H1 (cell line): ENCODE measurements around the gene OSBP2. TPM values are rescaled to one million over a fixed set of nuclear protein-coding genes. Genes with fewer than 3 reads are reported as not detected.
A peak's percentile ranks its signal among the peaks of the same experiment; 100 is the strongest.

Experiments used
- CTCF ChIA-PET: fragments of 300-600 bp; sonication (Branson Sonifier 250); formaldehyde crosslinking; loops from one replicate; lab custom pipeline; 2021; ENCODE audit not compliant: partially characterized antibody; lab: Charles Lee
- POLR2A ChIA-PET: fragments of 300-600 bp; sonication (Branson Sonifier 250); formaldehyde crosslinking; loops from one replicate; lab custom pipeline; 2021; ENCODE audit warnings: inconsistent platforms; ENCODE audit not compliant: partially characterized antibody; lab: Charles Lee
- DNase-seq, 2 experiments: peaks; one replicate each; pipeline versions ENCODE4 v3.0.0 to v3.0.0-alpha.2; 2010 to 2022; ENCODE audit warnings: low spot score in 2 of 2, low read depth in 1 of 2, mixed read lengths in 1 of 2
- FAIRE-seq: peaks from 2 replicates; lab custom pipeline; 2011; peaks lifted over from hg19 to GRCh38; lab: Jason Lieb, UNC
- H2AFZ ChIP-seq: 2 replicates; pipeline ENCODE4 v1.8.1; 2012; ENCODE audit warnings: low read length, inconsistent platforms
- H2AK5ac ChIP-seq: 2 replicates; pipeline ENCODE4 v1.6.1; 2013; ENCODE audit warnings: low read depth, low read length
- H2BK120ac ChIP-seq: replicated peaks from 2 replicates; pipeline ENCODE3; 2013; ENCODE audit warnings: low read depth, low read length, inconsistent platforms
- H2BK12ac ChIP-seq: 2 replicates; pipeline ENCODE4 v1.6.1; 2013; ENCODE audit warnings: low read depth, low read length
- H2BK15ac ChIP-seq: 2 replicates; pipeline ENCODE4 v1.6.1; 2013; ENCODE audit warnings: low read length
- H2BK20ac ChIP-seq: 2 replicates; pipeline ENCODE4 v1.6.1; 2013; ENCODE audit warnings: low read length
- H2BK5ac ChIP-seq: 2 replicates; pipeline ENCODE4 v1.6.1; 2013; ENCODE audit warnings: low read depth, low read length
- H3K14ac ChIP-seq: 2 replicates; pipeline ENCODE4 v1.6.1; 2013; ENCODE audit warnings: inconsistent platforms; ENCODE audit not compliant: insufficient read length
- H3K18ac ChIP-seq: 2 replicates; pipeline ENCODE4 v1.6.1; 2013; ENCODE audit warnings: low read length; ENCODE audit errors: extremely low read depth
- H3K23ac ChIP-seq: 2 replicates; pipeline ENCODE4 v1.6.1; 2013; ENCODE audit warnings: inconsistent platforms; ENCODE audit not compliant: insufficient read length
- H3K23me2 ChIP-seq: 2 replicates; pipeline ENCODE4 v1.6.1; 2013; ENCODE audit warnings: low read depth, low read length
- H3K27ac ChIP-seq: 2 replicates; pipeline ENCODE4 v1.6.1; 2011; ENCODE audit warnings: low read depth, low read length, inconsistent platforms
- H3K27me3 ChIP-seq, 4 experiments: replicated peaks in 1 of 4; 1 replicate in 1 of 4; 2 replicates in 3 of 4; pipeline versions ENCODE4 v1.6.1 to v1.8.1; 2011 to 2013; ENCODE audit warnings: low read length in 3 of 4, mild to moderate bottlenecking in 3 of 4, inconsistent platforms in 2 of 4, mixed read lengths in 2 of 4, moderate library complexity in 1 of 4; ENCODE audit not compliant: control insufficient read depth in 3 of 4, insufficient read depth in 3 of 4; ENCODE audit errors: extremely low read depth in 1 of 4
- H3K36me3 ChIP-seq, 4 experiments: 2 replicates each; pipeline versions ENCODE4 v1.6.1 to v1.8.1; 2011 to 2013; ENCODE audit warnings: mild to moderate bottlenecking in 4 of 4, low read length in 3 of 4, moderate library complexity in 2 of 4, control low read depth in 1 of 4, inconsistent platforms in 1 of 4; ENCODE audit not compliant: insufficient read depth in 4 of 4, control insufficient read depth in 2 of 4
- H3K4ac ChIP-seq: replicated peaks from 2 replicates; pipeline ENCODE3; 2013; ENCODE audit warnings: low read length, low read depth, mixed read lengths, inconsistent platforms; ENCODE audit not compliant: insufficient read length
- H3K4me1 ChIP-seq, 4 experiments: replicated peaks in 1 of 4; 1 replicate in 1 of 4; 2 replicates in 3 of 4; pipeline versions ENCODE4 v1.6.1 to v1.8.1; 2011 to 2013; ENCODE audit warnings: low read length in 3 of 4, inconsistent platforms in 2 of 4, mixed read lengths in 1 of 4; ENCODE audit not compliant: insufficient read depth in 4 of 4, control insufficient read depth in 3 of 4
- H3K4me2 ChIP-seq, 2 experiments: 2 replicates each; pipeline versions ENCODE4 v1.6.1 to v1.8.1; 2011 to 2013; ENCODE audit warnings: low read depth in 2 of 2, low read length in 2 of 2, control low read depth in 1 of 2, inconsistent platforms in 1 of 2, mild to moderate bottlenecking in 1 of 2; ENCODE audit not compliant: insufficient read depth in 1 of 2
- H3K4me3 ChIP-seq, 4 experiments: fragments of 200-600, 300-600 bp in 1 of 4; sonication (generic), shearing (Covaris generic), sonication (Bioruptor Twin) in 1 of 4; 2 replicates each; pipeline versions ENCODE4 v1.5.1 to v1.8.1; 2011 to 2016; ENCODE audit warnings: low read length in 4 of 4, low read depth in 3 of 4, control low read depth in 2 of 4, inconsistent platforms in 2 of 4, mild to moderate bottlenecking in 2 of 4, mixed read lengths in 1 of 4, moderate library complexity in 1 of 4; ENCODE audit not compliant: insufficient read depth in 2 of 4; ENCODE audit errors: extremely low read depth in 1 of 4
- H3K56ac ChIP-seq: replicated peaks from 2 replicates; pipeline ENCODE3; 2013; ENCODE audit warnings: low read depth, mild to moderate bottlenecking, mixed read lengths, low read length, inconsistent platforms; ENCODE audit not compliant: insufficient read length
- H3K79me1 ChIP-seq: 2 replicates; pipeline ENCODE4 v1.6.1; 2013; ENCODE audit warnings: low read depth, low read length, control low read depth
- H3K79me2 ChIP-seq, 2 experiments: 2 replicates each; pipeline versions ENCODE4 v1.6.1 to v1.8.1; 2012 to 2013; ENCODE audit warnings: low read length in 2 of 2, mild to moderate bottlenecking in 2 of 2, inconsistent platforms in 1 of 2; ENCODE audit not compliant: insufficient read depth in 2 of 2, control insufficient read depth in 1 of 2
- H3K9ac ChIP-seq, 4 experiments: replicated peaks in 1 of 4; 1 replicate in 1 of 4; 2 replicates in 3 of 4; pipeline versions ENCODE4 v1.6.1 to v1.8.1; 2011 to 2013; ENCODE audit warnings: low read depth in 3 of 4, low read length in 3 of 4, control low read depth in 2 of 4, mild to moderate bottlenecking in 2 of 4, moderate library complexity in 2 of 4, inconsistent platforms in 1 of 4; ENCODE audit errors: extremely low read depth in 1 of 4
- H3K9me3 ChIP-seq, 2 experiments: 2 replicates each; pipeline versions ENCODE4 v1.6.1 to v1.8.1; 2012 to 2013; ENCODE audit warnings: mild to moderate bottlenecking in 2 of 2, moderate library complexity in 2 of 2, control low read depth in 1 of 2, inconsistent platforms in 1 of 2, low read depth in 1 of 2, low read length in 1 of 2, mixed read lengths in 1 of 2; ENCODE audit not compliant: insufficient read depth in 2 of 2
- H4K20me1 ChIP-seq, 2 experiments: replicated peaks in 1 of 2; 2 replicates each; pipeline versions ENCODE3 to v1.8.1; 2011 to 2013; ENCODE audit warnings: inconsistent platforms in 2 of 2, low read length in 2 of 2, mild to moderate bottlenecking in 1 of 2; ENCODE audit not compliant: insufficient read depth in 2 of 2, control insufficient read depth in 1 of 2
- H4K5ac ChIP-seq: 2 replicates; pipeline ENCODE4 v1.6.1; 2013; ENCODE audit warnings: low read length, low read depth, mixed read lengths, inconsistent platforms; ENCODE audit not compliant: insufficient read length
- H4K8ac ChIP-seq: 2 replicates; pipeline ENCODE4 v1.8.0; 2013; ENCODE audit warnings: mild to moderate bottlenecking, moderate library complexity, low read length, inconsistent platforms; ENCODE audit not compliant: insufficient read depth; ENCODE audit errors: extremely low read depth
- H4K91ac ChIP-seq: replicated peaks from 2 replicates; pipeline ENCODE3; 2013; ENCODE audit warnings: low read length, mixed read lengths, inconsistent platforms; ENCODE audit not compliant: insufficient read length
- SP2 ChIP-seq: IDR thresholded peaks from 2 replicates; pipeline ENCODE4 v1.6.1; 2012; ENCODE audit warnings: mild to moderate bottlenecking, low read length, inconsistent platforms
- TEAD4 ChIP-seq: IDR thresholded peaks from 2 replicates; pipeline ENCODE4 v1.6.1; 2012; ENCODE audit warnings: low read depth, low read length, inconsistent platforms, mixed read lengths
- WGBS, 2 experiments: shearing (Covaris generic) in 1 of 2; methylation state at CpG; one replicate each; pipeline versions ENCODE4 v1.1.6 to v1.1.7; 2013 to 2015; ENCODE audit warnings: low lambda C conversion rate in 2 of 2, mixed read lengths in 2 of 2, inconsistent platforms in 1 of 2, low coverage in 1 of 2, missing lambda C conversion rate in 1 of 2; ENCODE audit not compliant: insufficient replicate concordance in 2 of 2, insufficient coverage in 1 of 2, insufficient read length in 1 of 2; ENCODE audit errors: extremely low coverage in 1 of 2, missing lambda C conversion rate in 1 of 2; 5-methylcytosine and 5-hydroxymethylcytosine counted together
- polyA plus RNA-seq, 7 experiments: library from polyadenylated mRNA; depleted of rRNA in 3 of 7; stranded (reverse) in 5 of 7; unstranded in 2 of 7; fragments of >200 nt in 5 of 7; fragments of 200-250 nt in 2 of 7; gene quantifications; 1 replicate in 5 of 7; 2 replicates in 1 of 7; 4 replicates in 1 of 7; pipeline versions ENCODE4 v1.2.1 to v1.2.3, GENCODE V29; 2011 to 2013; ENCODE audit warnings: missing spikeins in 2 of 7, mixed read lengths in 2 of 7
- total RNA-seq: library from RNA; stranded (reverse); fragmentation: NEBNext Ultra II Directional; extraction: Animal tissue kit (Norgen Biotek cat#: 25700); gene quantifications from 2 replicates; pipeline ENCODE4 v1.2.1, GENCODE V29; 2021

Gene OSBP2
- total and polyA plus RNA-seq, 2 of the 8 experiments (the other 6 are each of a cell fraction or from before 2014, with no cell fraction given), result 3.4 to 3.7 TPM

DNA sequence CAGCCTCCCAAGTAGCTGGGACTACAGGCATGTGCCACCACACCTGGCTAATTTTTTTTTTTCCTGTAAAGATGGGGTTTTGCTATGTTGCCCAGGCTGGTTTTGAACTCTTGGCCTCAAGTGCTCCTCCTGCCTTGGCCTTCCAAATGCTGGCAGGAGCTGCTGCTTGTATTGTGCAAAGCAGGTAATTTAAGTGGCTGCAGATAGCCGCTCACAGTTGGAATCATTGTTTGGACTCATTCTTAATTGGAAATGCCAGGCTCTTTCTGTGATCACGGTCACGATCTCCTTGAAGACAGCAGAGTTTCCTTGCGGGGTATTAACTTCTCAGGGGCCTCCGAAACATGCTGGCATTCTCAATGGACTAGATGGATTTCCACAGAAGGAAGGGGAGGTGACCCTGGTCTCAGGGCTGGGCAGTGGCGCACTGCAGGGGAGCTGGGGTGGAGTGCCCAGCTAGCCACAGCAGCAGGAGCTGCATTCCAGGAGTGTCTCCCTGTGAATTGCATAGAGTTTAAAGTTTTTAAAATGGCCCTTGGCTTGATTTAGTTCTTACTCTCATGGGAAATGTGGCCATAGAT lies 137.8 kb downstream of the OSBP2 start:
- Histone ChIP-seq H3K79me2 (no peaks in the 10 kb centered on the region), H3K4ac (no peak overlapping the region), H3K4me3 (no peak overlapping the region), H3K14ac (no peak overlapping the region), H3K79me1 (no peaks in the 10 kb centered on the region), H3K4me2 (no peak overlapping the region), H4K20me1 (peaks cover 0 to 2% of the 10 kb centered on the region in 2 experiments), H2AFZ (no peak overlapping the region), H2BK20ac (no peak overlapping the region), H3K23ac (no peak overlapping the region), H3K27ac (no peak overlapping the region), H2BK12ac (no peak overlapping the region), H4K8ac (no peak overlapping the region), H3K9ac (no peak overlapping the region), H3K36me3 (no peaks in the 10 kb centered on the region), H3K23me2 (no peaks in the 10 kb centered on the region; the same call in 1 of the 2 replicates), H3K4me1 (peaks cover 0 to 7% (median 2%) of the 10 kb centered on the region in 4 experiments; a peak in 5 of 7 replicates), H2BK15ac (no peak overlapping the region), H4K5ac (no peak overlapping the region), H3K9me3 (no peaks in the 10 kb centered on the region), H2AK5ac (no peak overlapping the region), H3K18ac (no peak overlapping the region), H2BK120ac (no peak overlapping the region), H3K27me3 (no peaks in the 10 kb centered on the region), H2BK5ac (no peak overlapping the region), H3K56ac (no peak overlapping the region), H4K91ac (no peak overlapping the region)
- DNase-seq (peak in 1 of 2 experiments; percentile 39), FAIRE-seq (no peak)
- TF ChIP-seq SP2 (no peak), TEAD4 (0 out of 2 replicates have a peak, but pooled peaks have one; percentile 8)
- CTCF ChIA-PET, result interaction anchor here (0.6 to 1.5 kb wide), 3 partner anchors 20 to 56 kb away, joined by 3 to 4 read pairs (median 3); no protein-coding TSS in a partner anchor
- POLR2A ChIA-PET, result no interaction called here
- 89% methylated on average over 6 of the region's 6 CpGs; no CpG with 5 or more reads in 1 of the 2 experiments for WGBS, 2 experiments
